IPS-15b (cell line): Measurements from ENCODE around the gene CHID1.

Experiments
- H3K27me3 ChIP-seq: one replicate; pipeline ENCODE4 v1.6.1; 2013; ENCODE audit warnings: low read length; ENCODE audit not compliant: control insufficient read depth, insufficient read depth
- H3K36me3 ChIP-seq: one replicate; pipeline ENCODE4 v1.6.1; 2013; ENCODE audit warnings: low read length; ENCODE audit not compliant: control insufficient read depth, insufficient read depth
- H3K4me1 ChIP-seq: one replicate; pipeline ENCODE4 v1.6.1; 2013; ENCODE audit warnings: mild to moderate bottlenecking, low read length; ENCODE audit not compliant: control insufficient read depth, insufficient read depth
- H3K4me3 ChIP-seq: one replicate; pipeline ENCODE4 v1.5.1; 2013; ENCODE audit warnings: low read depth, low read length
- H3K9ac ChIP-seq: one replicate; pipeline ENCODE4 v1.6.1; 2013; ENCODE audit warnings: low read depth, mild to moderate bottlenecking, low read length
- H3K9me3 ChIP-seq: one replicate; pipeline ENCODE4 v1.6.1; 2013; ENCODE audit warnings: mild to moderate bottlenecking, low read length; ENCODE audit not compliant: control insufficient read depth, insufficient read depth

Gene CHID1

DNA sequence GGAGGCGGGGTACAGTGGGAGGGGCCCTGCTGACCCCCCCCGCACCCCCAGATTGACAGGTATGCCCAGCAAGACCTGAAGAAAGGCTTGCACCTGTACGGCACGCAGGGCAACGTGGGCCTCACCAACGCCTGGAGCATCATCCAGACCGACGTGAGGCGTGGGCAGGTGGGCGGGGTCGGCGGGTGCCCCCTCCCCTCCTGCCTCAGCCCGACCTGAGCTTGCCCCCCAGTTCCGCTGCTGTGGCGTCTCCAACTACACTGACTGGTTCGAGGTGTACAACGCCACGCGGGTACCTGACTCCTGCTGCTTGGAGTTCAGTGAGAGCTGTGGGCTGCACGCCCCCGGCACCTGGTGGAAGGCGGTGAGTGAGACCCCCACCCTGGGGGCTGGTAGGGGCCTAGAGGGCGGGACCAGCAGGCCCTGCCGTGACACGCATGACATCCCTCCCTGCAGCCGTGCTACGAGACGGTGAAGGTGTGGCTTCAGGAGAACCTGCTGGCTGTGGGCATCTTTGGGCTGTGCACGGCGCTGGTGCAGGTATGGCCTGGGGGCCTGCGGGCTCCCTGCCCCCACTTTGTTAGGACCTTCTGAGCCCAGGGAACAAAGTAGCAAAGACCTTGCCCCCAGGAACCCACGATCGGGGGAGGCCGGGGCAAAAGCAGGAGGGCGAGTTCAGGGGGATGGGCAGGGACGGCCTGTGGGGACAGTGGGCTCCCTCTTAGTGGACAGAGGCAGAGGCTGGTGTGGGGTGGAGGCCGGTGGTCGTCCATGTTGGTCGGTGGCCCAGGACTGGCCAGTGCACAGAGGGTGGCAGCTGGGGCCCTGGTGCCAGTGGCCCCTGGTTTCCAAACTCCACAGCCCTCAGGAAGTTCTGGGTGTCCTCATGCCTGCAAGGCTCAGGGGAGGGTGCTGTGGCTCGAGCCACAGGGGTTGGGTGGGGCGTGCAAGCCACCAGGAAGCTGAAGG, 44.9 kb downstream of the CHID1 start:
- H3K9me3 ChIP-seq: no peaks in the 10 kb centered on the region
- H3K9ac ChIP-seq: no peak overlapping the region
- H3K27me3 ChIP-seq: no peaks in the 10 kb centered on the region
- no peak overlapping the region for H3K4me3 ChIP-seq
- no peaks in the 10 kb centered on the region for H3K4me1 ChIP-seq
- peaks cover 37% of the 10 kb centered on the region for H3K36me3 ChIP-seq

DNA sequence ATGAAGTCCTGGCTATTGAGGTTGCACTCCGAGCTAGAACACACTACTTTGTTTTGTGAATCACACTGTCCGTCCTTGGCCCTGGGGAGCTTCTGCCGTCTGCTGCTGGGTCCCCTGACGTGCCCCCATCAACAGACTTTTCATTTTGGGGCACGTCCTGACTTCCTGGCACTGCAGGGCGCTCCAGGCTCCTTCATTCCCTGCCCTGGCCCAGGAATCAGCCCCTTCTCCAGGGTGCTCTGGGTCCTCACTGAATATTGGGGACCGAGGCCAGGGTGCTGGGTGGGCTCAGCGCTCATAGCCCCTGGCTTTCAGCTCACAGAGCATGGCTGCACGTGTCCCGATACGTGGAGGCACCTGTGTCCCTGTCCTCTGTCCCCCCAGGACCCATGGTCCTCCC, 45.7 kb downstream of the CHID1 start:
- Histone ChIP-seq H3K27me3 (no peaks in the 10 kb centered on the region), H3K4me1 (no peaks in the 10 kb centered on the region), H3K36me3 (peaks cover 34% of the 10 kb centered on the region), H3K9ac (no peak overlapping the region), H3K9me3 (no peaks in the 10 kb centered on the region), H3K4me3 (no peak overlapping the region)

DNA sequence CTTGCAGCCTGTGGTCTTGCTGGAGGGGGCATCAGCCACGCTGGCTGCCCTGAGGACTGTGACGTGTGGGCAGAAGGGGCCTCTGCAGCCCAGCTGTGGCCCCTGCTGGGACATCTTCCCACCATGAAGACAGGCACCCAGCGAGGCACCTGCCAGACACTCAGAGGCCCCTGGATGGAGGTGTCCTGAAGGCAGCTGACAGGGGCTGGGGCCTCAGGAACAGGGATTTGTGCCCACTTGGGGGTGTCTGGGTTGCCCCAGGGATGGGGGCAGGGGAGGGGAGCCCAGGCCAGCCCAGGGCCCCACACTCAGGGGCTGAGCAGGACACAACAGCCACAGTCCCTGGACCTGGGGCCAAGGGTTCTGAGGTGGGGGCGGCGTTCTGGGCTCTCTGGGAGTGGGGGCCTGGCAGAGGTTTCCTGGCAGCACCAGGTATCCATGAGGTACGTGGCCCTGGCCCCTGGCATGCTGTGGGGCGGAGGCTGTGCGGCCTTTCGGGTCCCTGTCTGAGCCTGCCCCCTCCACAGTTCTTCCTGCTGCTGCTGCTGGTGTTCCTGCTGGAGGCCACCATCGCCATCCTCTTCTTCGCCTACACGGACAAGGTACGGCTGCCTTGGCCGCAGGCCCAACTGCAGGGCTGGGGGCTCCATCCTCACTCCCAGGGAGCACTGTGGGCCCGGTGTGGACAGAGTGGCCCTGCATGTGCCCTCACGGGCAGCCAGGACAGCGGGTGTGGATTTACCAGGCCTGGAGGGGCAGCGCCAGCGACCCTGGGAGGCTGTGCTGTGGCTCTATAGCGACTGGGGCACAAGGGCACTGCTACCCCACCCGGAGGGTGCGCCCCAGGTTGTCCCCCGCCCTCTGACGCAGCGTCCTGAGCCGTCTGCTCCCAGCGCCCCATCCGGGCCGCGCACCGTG, 46.4 kb downstream of the CHID1 start:
- H3K9ac ChIP-seq: no peak overlapping the region
- no peaks in the 10 kb centered on the region for H3K4me1 ChIP-seq
- H3K27me3 ChIP-seq: no peaks in the 10 kb centered on the region
- no peaks in the 10 kb centered on the region for H3K9me3 ChIP-seq
- no peak overlapping the region for H3K4me3 ChIP-seq
- H3K36me3 ChIP-seq: peaks cover 32% of the 10 kb centered on the region

DNA sequence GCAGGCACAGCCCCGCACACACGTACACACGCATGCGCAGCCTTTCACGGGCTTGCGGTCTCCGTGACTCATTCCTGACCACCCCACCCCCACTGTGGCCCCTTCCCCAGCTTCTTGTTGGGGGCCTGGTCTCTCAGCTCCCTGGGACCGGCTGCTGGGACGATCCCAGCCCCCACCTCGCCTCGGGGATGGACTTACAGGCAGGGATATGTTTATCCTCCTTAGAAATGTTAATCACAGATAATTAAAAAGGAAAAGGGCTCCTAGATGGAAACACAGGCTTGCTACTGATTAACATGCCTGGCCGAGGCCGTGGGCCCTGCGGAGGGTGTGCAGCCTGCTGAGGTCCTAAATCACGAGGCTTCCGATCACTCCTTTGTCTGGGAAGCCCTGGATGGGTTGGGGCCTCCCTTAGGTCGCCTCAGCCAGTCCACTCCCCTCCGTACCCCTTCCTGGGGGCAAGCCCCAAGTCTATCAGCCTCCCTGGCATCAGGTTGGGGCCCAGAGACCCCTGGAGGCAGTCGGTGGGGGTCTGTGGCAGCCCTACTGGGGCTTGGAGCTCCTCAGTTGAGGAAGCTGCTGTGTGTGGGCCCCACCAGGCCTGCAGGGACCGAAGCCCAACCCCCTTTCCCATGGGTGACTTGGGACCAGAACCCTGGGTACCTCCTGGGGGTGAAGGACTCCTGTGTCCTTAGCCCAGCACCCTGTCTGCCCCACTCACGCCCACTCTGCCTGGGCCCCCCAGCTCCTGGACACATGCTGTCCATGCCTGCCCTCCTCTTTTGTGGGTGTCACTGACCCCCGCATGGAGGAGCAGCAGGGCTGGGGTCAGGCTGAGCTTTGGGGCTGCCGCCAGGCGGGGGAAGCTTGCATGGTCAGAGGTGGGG, 47.3 kb downstream of the CHID1 start:
- no peaks in the 10 kb centered on the region for H3K9me3 ChIP-seq
- H3K4me3 ChIP-seq: peak overlapping the region; percentile 8
- no peaks in the 10 kb centered on the region for H3K27me3 ChIP-seq
- peak overlapping the region; percentile 5 for H3K9ac ChIP-seq
- H3K36me3 ChIP-seq: peaks cover 29% of the 10 kb centered on the region
- no peaks in the 10 kb centered on the region for H3K4me1 ChIP-seq

DNA sequence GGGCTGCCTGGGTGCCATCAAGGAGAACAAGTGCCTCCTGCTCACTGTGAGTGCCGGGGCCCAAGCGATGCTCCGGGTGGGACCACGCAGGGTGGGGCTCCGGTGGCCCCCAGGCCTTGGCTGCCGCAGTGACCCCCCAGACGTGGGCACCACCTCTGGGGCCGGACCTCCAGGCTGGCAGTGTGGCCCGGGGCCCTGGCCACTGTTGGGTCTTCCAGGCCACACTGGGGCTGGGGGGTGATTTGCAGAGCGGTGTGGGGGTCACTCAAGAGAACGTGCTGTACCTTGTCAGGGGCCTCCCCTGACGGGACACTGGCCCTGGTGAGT, 48.0 kb downstream of the CHID1 start:
- Histone ChIP-seq H3K4me3 (peak overlapping the region; percentile 32), H3K9me3 (no peaks in the 10 kb centered on the region), H3K9ac (peak overlapping the region; percentile 5), H3K36me3 (peaks cover 29% of the 10 kb centered on the region), H3K4me1 (no peaks in the 10 kb centered on the region), H3K27me3 (no peaks in the 10 kb centered on the region)

- Histone ChIP-seq H3K27me3 (no peaks in the 10 kb centered on the region), H3K4me1 (no peaks in the 10 kb centered on the region), H3K4me3 (peak overlapping the region; percentile 32)
Observed at GRCh38 chr11:862081-862661, 48.4 kb downstream of the CHID1 start.

GRCh38 chr11:861105-861479, 49.5 kb downstream of the CHID1 start:
- Histone ChIP-seq H3K4me1 (no peaks in the 10 kb centered on the region), H3K9me3 (no peaks in the 10 kb centered on the region), H3K9ac (no peak overlapping the region), H3K27me3 (no peaks in the 10 kb centered on the region), H3K36me3 (peaks cover 24% of the 10 kb centered on the region), H3K4me3 (no peak overlapping the region)

More at GRCh38 chr11:862081-862661, 48.4 kb downstream of the CHID1 start:
- no peaks in the 10 kb centered on the region for H3K9me3 ChIP-seq
- H3K9ac ChIP-seq: no peak overlapping the region
- peaks cover 28% of the 10 kb centered on the region for H3K36me3 ChIP-seq

DNA sequence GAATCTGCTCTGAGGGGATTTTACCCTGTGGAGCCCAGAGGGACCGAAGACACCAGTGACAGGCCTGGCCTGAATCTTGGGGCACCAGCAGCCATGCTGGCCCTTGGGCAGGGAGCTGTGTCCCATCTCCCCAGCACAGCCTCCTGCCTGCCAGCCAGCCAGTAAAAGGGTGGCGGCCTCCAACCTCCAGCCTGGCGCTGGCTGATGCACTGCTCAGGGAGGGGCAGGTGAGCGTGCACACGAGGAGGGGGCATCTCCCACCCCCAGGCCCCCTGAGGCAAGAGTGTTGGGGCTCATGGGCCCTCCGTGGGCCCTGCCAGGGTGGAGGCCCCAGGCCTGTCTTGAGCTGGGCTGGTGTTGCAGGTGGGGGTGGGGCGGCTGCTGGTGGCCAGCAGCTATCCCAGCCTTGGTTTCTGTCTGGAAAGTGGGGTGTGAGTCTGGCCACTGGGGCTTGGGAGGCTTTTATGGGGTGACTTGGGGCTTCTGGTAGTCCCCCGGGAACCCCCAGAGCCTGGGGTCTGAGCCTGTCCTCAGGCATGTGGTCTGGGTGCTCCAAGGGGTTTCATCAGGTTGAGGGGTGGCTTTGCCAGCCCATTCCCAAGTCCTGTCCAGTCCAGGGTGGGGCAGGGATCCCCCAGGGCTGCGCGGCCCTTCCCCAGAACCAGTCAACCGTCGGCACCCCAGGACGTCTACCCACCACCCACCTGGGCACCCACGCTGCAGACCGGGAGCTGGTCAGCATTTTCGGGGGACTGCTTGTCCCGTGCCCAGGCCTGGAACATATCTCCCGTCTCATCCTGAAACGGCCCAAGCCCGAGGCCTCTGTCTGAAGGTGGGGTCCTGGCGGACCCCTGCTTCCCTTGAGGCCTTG, 50.1 kb downstream of the CHID1 start:
- H3K4me1 ChIP-seq: no peaks in the 10 kb centered on the region
- H3K36me3 ChIP-seq: peaks cover 20% of the 10 kb centered on the region
- no peak overlapping the region for H3K9ac ChIP-seq
- no peak overlapping the region for H3K4me3 ChIP-seq
- no peaks in the 10 kb centered on the region for H3K9me3 ChIP-seq
- H3K27me3 ChIP-seq: no peaks in the 10 kb centered on the region

- Histone ChIP-seq H3K36me3 (peaks cover 22% of the 10 kb centered on the region), H3K27me3 (no peaks in the 10 kb centered on the region)
Observed at GRCh38 chr11:859394-860131, 51.0 kb downstream of the CHID1 start.

GRCh38 chr11:858762-859339, 51.8 kb downstream of the CHID1 start:
- H3K4me3 ChIP-seq: no peak overlapping the region
- H3K27me3 ChIP-seq: no peaks in the 10 kb centered on the region
- no peaks in the 10 kb centered on the region for H3K9me3 ChIP-seq
- H3K4me1 ChIP-seq: no peaks in the 10 kb centered on the region
- peaks cover 19% of the 10 kb centered on the region for H3K36me3 ChIP-seq
- H3K9ac ChIP-seq: no peak overlapping the region

More at GRCh38 chr11:859394-860131, 51.0 kb downstream of the CHID1 start:
- no peaks in the 10 kb centered on the region for H3K9me3 ChIP-seq
- no peak overlapping the region for H3K4me3 ChIP-seq
- H3K9ac ChIP-seq: no peak overlapping the region
- no peaks in the 10 kb centered on the region for H3K4me1 ChIP-seq
